ENCODE results near the gene NAP1L5. TPM values are rescaled to one million over a fixed set of nuclear protein-coding genes. Genes with fewer than 3 reads are reported as not detected.

Gene NAP1L5
- polyA plus RNA-seq, 3 donors, result 13.8 to 17.8 (median 15.3) TPM

DNA sequence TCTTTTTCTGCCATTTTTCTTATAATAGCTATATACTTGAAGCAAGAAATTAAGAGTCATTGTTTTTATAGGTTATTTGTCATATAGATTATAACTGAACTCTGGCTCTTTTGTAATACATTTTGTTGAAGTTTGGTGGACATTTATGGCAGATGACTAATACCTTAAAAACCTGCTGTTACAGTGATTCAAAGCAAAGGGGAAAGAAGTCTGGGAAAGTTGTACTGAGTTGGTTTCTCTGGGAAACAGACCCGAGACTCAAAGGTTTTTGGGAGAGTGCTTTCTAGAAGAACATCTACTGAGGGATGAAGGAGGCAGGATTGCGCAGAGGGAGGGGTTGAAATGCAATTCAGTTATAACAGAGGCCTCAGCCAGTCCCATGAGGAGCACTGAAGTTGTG is 35.9 kb downstream of the NAP1L5 start:
- no peak for DNase-seq (ENCODE audit: low read depth in 3 of 3, low spot score in 2 of 3)

DNA sequence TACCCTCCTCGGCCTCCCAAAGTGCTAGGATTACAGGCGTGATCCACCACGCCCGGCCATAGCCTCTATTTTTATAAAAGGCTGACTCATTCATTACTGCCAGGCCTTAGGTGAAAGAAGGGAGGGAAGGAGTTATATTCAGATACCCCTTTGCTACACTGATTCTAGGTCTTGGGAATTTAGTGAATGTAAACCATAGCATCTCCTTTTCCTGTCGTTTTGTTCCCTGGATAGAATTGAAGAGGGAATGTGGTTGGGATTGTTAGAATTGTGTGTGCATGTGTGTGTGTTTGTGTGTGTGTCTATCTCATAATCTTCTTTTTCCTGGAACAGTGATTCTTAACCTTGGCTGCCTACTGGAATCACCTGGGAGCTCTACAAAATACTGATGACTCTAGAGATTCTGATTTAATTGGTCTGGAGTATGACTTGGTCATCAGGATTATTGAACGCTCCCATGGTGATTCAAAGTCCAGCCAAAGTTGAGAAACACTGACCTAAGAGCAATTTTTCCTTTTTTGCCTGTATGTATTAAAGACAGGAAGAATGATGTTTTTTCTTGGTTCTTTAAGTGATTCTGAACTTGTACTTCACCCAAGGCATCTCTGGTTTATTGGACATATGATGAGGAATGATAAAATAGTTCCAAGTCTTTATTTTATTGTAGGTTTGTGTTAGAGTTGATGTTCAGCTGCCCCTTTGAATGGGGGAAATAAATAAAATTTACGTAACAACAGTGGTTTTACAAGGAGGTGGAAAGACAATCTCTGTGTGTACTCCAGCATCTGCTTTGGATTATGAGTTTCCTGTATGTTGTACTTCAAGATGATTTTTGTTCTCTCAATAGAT is 37.0 kb downstream of the NAP1L5 start:
- no peak for DNase-seq (ENCODE audit: low read depth in 3 of 3, low spot score in 2 of 3)

DNA sequence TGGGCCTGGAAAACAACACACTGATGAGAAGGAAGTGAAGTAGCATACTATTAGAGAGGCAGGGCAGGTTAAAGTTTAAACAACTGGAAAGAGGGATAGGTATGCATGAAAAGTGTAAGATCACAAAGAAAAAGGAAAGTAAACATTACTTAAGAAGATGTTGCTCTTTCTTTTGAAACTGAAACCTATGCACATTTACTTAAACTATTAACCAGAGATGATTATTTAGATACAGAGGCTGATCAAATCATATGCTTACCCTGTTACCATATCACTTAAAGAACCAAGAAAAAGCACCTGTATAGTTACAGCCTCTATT is 37.8 kb downstream of the NAP1L5 start:
- no peak for DNase-seq (ENCODE audit: low read depth in 3 of 3, low spot score in 2 of 3)

DNA sequence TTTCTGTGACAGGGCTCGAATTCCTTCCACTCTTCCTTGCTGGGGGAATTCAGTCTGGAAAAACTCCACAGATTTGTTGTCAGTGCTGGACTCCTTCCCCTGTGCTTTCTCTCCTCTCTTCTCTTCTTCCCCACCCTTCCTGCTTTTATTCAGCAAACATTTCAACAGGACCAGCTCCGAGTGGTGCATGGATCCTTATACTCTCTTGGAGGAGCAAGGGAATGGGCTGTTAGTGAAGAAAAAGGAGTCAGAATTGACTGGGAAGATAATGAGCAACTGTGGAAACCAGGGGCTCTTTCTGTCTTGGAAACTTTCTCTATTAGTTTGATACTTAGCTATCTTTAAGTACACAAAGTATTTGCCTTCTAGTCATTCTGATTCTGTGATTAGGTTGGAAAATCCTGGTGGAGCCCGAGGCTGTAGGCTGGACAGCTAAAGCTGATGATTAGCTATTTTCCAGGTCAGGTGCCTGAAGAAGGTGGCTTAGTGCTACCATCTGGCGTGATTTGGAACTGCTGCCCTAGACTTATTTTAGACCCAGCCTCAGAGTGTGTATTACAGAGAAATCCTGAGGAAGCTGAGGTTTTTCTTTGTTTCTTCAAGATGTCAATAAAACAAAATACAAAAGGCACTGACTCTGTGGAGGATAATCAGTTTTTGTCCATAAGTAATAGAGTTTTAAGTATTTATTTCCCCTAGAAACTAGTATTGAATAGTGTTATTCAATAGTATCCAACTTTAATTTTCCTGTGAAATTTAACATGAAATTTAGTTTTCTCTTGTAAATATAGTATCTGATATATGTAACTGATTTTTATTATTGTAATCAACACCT is 38.4 kb downstream of the NAP1L5 start:
- DNase-seq (ENCODE audit: low read depth in 3 of 3, low spot score in 2 of 3), result peak in 2 of 3 donors; percentile 25 to 36

DNA sequence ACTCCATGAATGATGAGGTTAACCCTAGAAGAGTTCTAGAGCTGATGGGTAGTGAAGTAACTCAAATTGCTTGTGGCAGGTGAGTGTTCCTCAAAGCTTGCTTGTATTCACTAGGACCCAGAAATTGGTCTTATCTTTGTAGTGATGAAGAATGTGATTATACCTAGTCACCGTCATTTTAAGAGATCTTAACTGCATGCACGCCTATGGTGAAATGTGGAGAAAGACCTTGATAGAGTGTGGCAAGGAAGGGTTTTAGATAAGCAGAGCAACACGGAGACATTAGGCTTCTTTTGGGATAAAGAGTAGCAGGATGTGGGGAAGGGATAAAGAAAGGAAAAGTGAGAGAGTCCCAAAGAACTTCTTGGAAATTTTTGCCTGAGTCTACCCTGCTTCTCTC is 42.4 kb downstream of the NAP1L5 start:
- no peak for DNase-seq (ENCODE audit: low read depth in 3 of 3, low spot score in 2 of 3)

DNA sequence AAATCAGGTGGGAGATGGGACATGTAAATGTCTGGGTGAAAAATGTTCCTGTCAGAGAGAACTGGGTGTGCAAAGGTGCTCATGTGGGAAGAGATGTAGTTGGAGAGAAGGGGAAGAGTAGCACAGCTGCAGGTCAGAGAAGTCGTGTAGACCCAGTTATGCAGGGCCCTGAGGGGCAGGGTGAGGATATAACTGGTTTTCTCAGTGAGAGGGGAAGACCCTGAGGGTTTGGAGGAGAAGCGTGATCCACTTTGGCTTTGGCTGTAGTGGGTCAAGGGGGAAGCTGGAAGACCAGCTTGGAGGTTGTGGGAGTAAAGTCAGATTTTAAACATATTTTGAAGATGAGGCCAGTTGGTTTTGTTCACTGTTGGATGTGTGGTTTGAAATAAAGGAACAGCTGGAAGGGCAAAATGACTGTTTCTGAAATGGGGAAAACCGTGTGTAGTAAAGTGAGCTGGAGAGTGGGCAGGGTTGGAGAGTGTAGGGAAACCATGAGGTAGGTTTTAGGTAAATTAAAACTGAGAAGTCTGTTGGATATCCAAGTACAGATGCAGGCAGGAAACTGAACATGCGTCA is 44.2 kb downstream of the NAP1L5 start:
- DNase-seq (ENCODE audit: low read depth in 3 of 3, low spot score in 2 of 3), result no peak

DNA sequence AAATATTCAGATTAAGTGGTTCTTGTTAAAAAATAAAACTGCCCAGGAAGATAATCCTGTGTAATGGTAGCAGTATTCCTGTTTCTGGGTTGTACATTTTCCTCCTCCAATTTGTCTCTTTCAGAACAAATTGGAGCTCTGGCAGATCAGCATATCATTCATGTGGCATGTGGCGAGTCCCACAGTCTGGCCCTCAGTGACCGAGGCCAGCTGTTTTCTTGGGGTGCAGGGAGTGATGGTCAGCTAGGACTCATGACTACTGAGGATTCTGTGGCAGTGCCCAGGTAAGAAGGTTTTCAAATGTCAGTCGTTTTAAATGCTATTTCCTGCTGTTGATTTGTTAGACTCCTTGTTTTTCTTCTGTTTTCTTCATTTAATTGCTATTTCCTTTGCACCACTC is 47.9 kb downstream of the NAP1L5 start:
- no peak for DNase-seq (ENCODE audit: low read depth in 3 of 3, low spot score in 2 of 3)

DNA sequence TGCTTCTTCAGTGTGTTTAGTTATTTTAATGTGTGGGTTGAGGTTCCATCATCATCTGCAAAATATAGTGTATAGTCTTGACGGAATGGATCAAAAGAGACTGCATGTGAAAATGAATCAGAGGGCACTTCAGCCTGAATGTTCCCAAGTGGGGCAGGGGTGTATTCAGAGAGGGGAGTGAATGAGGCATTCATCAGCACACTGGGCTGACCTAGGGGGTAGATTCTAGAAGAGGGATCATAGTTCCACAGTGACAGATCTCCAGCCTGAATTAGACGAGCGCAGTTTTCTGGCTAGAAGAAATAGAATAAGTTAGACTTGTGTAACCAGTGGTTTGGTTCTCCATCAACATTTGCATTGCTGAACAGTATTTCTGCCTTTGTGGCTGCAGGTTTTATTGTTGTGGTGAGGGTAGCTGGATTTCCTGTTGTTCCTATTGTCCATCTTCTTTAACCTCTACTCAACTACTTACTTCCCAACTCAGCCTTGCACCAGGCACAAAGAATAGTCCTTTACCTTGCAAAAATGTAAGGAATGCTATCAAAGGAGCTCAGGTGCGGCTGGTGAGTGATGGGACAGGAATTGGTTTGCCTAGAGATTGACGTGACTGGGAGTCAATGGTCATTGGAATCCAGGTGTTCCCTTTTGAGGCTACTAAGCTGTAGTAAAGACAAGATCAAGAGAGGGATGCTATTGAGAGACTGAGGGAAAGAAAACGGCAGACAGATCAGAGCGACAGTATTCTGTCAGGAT is 50.9 kb downstream of the NAP1L5 start:
- no peak for DNase-seq (ENCODE audit: low read depth in 3 of 3, low spot score in 2 of 3)

DNA sequence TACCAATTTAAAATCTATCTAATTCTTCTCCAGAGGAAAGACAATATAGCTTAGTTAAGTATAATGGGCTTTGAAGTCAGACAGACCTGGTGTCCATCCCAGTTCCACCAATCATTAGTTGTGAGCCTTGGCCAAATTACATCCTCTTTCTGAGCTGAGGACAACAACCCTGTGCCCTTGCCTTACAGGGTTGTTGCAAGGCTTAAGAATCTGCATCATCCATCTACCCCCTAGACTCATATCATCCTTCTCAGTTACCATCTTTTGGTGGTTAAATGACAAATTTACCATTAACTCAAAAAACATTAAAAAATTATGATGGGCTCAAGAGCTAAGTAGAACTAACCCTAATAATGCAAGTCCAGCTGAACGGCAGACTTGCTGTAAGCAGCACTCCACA is 51.6 kb downstream of the NAP1L5 start:
- DNase-seq (ENCODE audit: low read depth in 3 of 3, low spot score in 2 of 3), result no peak

Other genes with a start within 250 kb of the NAP1L5 start
- 1 to 10 TPM; 5.4 to 7.0 (median 5.8) TPM for gene HERC5, start 240.7 kb downstream of the NAP1L5 start, polyA plus RNA-seq (ENCODE audit: insufficient read length in 3 of 3)
- gene PYURF, start 174.1 kb downstream of the NAP1L5 start, polyA plus RNA-seq (ENCODE audit: insufficient read length in 3 of 3), result 100 to 1,000 TPM; 117 to 126 (median 121) TPM
- 10 to 100 TPM; 13.3 to 16.0 (median 14.4) TPM for gene HERC3, start 105.3 kb downstream of the NAP1L5 start, polyA plus RNA-seq (ENCODE audit: insufficient read length in 3 of 3)

Measured in right renal cortex interstitium (tissue), 3 donors.